ENCODE data around the gene SFN.
A peak's percentile ranks its signal among the peaks of the same experiment; 100 is the strongest.
"Not testable (repeated sequence)": the region's sequence is repeated elsewhere in the genome, so short reads cannot be mapped to it uniquely, and the experiment has no call there.

The SFN gene

DNA sequence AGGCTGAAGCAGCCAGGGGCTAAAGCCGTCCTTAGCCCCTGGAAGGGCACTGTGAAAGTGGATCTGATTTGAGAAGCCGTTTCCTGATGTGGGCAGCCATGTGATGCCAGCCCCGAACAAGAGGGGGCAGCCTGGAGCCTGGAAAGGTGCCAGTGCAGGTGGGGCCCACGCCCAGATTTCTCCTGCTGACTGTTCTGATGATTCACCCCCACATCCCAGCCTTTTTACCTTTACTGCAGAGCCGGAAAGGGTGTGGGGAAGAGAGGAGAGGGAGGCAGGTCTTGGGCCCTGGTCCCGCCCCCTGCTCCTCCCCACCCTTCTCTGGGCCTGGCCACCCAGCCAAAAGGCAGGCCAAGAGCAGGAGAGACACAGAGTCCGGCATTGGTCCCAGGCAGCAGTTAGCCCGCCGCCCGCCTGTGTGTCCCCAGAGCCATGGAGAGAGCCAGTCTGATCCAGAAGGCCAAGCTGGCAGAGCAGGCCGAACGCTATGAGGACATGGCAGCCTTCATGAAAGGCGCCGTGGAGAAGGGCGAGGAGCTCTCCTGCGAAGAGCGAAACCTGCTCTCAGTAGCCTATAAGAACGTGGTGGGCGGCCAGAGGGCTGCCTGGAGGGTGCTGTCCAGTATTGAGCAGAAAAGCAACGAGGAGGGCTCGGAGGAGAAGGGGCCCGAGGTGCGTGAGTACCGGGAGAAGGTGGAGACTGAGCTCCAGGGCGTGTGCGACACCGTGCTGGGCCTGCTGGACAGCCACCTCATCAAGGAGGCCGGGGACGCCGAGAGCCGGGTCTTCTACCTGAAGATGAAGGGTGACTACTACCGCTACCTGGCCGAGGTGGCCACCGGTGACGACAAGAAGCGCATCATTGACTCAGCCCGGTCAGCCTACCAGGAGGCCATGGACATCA, at the start of gene SFN:
SFN (plus strand) TSS at position 369 of the 904 bp plus-strand sequence; CDS start at position 433, 64 bp downstream.
- DNase-seq (ENCODE audit: low spot score), result no peak

DNA sequence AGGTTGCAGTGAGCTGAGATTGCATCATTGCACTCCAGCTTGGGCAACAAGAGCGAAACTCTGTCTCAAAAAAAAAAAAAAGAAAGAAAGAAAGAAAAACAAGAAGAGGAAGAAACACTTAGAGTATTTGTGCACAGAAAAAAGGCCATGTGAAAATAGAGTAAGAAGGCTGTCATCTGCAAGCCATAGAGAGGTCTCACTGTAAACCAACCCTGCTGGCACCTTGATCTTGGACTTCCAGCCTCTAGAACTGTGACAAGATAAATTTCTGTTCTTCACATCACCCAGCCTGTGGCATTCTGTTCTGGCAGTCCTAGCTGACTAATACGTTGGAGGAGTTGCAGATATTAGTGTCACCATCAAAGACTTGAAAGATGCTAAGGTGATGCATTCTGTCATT, 48.6 kb upstream of the SFN start:
- no peak for DNase-seq (ENCODE audit: low spot score)

DNA sequence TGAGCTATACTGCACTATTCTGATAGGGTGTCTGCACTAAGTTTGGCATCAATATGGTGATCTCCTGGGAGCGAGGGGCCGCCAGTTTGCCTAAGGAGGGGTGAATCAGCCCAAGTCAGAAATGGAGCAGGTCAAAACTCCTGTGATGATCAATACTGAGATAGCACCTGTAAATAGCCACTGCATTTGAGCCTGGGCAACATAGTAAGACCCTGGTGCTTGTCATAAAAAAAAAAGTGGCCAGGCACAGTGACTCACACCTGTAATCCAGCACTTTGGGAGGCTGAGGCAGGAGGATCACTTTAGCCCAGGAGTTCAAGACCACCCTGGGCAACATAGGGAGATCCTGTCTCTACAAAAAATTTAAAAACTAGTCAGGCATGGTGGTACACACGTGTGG, 48.1 kb upstream of the SFN start:
- no peak for DNase-seq (ENCODE audit: low spot score)

DNA sequence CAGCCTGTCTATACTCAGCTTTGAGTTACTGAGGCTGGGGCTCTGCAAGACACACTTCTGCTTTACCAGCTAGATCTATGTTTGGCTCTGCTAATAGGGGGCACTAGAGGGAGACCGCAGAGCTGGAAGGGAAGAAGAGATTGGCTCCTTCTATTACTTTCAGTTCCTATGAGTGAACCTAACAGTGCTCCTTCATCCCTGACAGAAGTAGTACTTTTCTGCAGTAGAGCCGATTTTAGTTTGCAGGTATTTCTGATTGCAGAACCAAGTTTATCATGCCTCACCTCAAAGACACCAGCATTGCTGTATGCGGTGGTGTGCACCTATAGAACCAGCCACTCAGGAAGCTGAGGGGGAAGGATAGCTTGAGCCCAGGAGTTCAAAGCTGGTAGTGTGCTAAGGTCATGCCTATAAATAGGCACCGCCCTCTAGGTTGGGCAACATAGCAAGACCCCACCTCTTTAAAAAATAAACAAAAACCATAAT, 42.1 kb upstream of the SFN start:
- DNase-seq (ENCODE audit: low spot score), result no peak

DNA sequence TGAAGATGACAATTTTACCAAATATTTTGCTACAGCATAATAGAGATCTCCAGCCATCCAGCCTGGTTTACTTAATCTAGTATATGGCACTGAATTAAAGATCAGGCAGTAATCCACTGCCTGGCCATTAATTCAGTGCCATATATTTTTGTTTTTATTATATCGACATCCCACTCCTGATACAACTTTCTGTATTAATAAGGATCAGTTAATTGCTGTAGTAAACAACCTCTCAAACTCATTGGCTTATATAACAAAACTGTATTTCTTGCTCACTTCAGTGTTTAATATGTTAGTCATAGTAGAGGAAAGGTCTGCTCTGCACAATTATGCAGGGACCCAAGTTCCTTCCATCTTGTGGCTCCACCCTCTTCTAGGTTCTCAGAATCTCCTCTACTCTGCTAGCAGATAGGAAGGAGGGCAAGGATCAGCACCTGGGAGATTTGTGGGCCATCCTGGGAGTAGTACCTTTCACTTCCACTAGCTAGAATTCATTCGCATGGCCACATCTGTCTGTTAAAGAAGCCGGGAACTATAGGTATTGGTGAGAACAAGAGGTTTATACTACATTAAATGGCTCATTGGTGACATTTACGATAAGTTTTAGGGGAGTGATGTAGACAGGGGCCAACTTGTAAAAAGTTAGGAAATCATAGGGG, 40.1 kb upstream of the SFN start:
- no peak for DNase-seq (ENCODE audit: low spot score)

DNA sequence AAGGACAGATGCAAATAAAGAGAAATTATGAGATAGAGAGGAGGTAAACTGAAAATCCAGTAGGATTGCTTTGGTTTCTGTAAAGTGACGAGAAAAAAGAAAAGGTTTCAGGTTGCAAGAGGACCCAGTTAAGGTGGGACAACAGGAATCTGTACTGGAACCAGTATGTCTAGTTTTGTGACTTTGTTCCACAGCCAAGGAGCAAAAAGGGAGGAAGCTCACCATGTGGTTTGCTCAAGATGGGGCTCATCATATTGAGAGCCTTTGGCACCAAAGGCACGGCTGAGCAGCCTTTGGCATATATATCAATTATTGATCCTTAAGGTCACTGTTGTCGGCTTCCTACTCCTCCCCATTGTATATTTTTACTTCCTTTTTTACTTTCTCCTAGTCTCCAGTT, 38.2 kb upstream of the SFN start:
- DNase-seq (ENCODE audit: low spot score), result no peak

DNA sequence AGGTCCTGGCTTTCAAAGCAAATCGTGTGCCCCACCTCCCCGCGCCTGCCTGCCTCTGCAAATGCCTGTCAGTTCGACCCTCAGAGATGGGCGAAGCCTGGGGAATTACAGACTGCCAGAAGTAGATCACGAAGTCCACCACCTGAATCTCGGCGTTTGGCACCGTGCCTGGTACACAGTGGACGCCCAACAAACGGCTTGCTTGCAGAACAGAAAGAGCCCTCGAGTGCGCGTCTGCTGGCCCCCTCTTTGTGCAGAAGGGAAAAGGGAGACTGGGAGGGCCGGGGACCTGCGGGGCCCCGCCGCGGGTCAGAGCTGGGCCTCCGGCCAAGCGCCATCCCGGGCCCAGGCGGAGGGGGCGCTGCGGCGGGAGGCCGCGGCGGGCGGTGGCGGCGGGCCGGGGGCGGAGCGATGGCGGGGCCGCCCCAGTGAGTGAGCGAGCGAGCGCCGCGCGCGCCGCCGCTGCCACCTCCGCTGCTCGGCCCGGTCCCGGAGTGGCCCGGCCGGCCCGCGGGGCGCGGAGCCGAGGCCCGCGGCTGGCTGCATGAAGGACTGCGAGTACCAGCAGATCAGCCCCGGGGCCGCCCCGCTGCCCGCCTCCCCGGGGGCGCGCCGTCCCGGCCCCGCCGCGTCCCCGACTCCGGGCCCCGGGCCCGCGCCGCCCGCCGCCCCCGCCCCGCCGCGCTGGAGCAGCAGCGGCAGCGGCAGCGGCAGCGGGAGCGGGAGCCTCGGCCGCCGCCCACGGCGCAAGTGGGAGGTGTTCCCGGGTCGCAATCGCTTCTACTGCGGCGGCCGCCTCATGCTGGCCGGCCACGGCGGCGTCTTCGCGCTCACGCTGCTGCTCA, 36.5 kb upstream of the SFN start, which contains the start of gene ZDHHC18:
ZDHHC18 (plus strand) TSS at position 428 of the 845 bp plus-strand sequence; CDS start at position 545, 117 bp downstream.
- DNase-seq (ENCODE audit: low spot score), result peak; percentile 37

DNA sequence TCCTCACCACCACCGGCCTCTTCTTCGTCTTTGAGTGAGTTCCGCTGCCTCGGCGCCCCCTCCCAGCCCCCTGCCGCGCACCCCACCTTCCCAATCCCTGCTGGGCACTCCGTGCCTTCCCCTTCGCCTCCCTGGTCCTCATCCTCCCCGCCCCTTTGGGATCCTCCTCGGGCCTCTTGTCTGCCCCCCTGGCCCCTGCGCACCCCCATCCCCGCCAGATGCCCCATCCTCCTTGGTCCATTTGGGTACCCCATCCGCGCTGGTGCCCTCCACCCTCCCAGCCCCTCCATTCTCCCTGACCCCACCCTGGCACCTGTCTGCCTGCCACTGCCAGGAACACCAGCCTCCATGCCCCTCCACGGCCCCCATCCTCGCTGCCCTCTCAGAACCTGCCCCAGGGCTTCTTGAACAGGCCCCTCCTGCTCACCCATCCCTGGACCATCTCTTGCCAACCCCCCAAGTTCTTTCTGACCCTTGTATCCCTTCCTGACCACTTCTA, 35.8 kb upstream of the SFN start:
- no peak for DNase-seq (ENCODE audit: low spot score)

DNA sequence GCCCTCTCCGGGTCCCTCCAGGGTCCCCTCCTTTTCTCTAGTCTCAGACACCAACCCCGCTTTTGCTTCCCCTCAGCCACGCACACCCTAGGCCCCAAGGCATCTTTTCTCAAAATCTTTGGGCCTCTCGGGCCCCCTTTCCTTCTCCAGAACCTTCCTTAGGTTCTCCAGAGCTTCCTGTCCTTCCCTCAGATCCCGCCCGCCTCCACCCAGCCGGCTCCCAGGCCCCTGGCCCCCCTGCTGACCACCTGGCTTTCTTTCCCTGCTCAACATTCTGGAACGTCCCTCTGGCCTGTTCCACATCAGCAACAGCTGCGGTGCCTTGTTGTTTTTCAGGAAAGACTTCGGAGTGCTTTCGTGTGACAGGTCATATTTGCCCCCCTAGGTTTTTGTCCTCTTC, 35.3 kb upstream of the SFN start:
- no peak for DNase-seq (ENCODE audit: low spot score)

DNA sequence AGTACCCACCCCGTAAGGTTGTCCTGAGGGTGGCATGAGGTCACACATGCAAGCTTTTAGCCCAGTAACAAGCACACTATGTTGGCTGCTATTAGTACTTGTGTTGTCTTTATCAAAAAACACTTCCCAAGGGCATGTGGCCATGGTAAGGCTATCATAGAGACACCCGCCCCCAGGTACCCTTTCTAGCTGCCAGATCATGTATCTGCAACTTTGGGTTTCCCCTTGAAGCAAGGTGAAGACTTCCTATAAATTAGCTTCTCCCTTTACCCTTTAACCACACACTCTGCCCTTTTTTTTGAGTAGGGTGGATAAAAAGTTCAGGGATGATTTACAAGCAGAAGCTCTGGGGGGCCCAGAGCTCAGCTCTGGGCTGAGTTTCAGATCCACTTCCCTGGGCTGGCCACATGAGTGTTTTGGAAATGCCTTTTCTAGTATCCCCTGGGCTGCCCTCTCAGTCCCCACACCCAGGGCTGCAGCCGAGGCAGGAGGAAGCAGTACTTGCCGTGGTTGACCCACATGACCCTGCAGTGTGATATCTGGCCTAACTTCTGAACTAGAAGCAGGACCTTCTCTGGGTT, 34.4 kb upstream of the SFN start:
- no peak for DNase-seq (ENCODE audit: low spot score)

DNA sequence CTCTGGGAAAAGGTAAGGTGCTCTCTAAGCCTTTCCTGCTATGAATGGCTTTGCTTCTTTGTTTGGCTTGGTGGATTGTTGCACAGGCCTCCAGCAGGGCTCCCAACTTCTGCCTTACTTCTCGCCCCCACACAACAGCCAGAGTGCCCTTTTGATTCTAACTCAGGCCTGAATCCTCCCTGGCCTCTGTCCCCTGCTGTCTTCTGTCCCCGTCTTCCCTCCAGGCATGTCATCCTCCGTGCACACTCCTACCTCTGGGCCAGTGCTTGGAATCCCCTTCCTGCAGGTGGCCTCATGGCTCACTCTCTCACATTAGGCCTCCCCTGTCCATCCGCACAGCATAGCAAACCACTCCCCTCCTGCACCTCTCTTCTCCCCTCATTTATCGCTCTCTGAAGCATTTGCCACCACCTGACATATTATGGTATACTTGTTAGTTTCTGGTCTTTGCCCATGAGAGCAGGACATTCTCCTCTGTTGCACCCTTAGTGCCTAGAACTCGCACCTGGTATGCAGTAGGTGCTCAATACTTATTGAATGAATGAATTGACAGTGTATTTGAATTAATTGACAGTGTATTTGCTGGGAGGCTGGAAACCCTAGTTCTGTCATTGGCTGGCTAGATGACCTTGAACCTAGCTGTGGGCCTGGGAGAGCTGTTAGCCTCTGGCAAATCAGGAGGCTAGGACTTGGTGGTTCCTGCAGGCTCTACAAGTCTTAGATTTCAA, 33.6 kb upstream of the SFN start:
- no peak for DNase-seq (ENCODE audit: low spot score)

DNA sequence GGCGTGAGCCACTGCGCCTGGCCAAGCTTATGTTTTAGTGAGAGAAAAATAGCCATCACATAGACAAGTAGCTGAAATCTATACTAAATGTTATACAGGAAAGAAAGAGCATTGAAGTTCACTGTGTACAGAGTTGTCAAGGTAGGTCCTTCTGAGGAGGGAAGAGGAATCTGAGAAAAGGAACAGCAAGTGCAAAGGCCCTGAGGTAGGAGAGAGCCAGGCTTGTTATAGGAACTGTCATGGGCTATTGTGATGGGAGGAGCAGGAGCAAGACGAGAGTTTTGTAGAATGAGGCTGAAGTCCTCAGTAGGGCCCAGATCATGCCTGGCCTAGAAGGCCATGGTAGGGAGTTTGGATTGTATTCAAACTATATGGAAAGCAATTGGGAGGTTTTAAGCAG, 31.9 kb upstream of the SFN start:
- no peak for DNase-seq (ENCODE audit: low spot score)

DNA sequence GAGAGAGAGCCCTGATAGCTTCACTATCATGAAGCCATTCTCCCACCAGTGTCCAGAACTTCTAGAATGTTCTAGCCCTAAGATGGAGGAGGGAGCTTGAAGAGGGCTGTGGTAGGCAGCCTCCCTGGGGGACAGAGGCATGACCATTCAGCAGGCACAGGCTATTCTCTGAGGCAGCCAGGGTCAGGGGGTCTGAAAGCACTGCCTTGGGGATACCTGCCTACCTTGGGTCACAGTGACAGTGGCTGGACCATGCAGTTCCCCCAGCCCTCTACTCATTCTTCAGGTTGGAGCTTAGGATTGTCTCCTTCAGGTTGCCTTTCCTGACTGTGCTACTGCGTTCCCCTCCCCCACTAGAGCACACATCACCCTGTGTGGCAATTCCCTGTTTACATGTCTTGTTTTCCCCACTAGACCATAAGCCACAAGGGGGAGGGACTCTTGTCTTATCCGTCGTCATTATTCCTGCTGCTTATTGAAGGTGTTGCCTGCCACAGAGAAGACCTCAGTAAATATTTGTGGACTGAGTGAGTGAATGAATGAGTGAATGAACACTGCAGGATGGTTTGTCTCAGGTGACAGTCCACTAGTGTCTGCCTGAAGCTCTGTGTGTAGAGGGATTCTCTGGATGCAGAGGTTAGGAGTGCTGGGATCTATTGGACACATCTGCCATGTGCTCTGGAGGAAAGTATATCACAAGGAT, 31.3 kb upstream of the SFN start:
- no peak for DNase-seq (ENCODE audit: low spot score)

DNA sequence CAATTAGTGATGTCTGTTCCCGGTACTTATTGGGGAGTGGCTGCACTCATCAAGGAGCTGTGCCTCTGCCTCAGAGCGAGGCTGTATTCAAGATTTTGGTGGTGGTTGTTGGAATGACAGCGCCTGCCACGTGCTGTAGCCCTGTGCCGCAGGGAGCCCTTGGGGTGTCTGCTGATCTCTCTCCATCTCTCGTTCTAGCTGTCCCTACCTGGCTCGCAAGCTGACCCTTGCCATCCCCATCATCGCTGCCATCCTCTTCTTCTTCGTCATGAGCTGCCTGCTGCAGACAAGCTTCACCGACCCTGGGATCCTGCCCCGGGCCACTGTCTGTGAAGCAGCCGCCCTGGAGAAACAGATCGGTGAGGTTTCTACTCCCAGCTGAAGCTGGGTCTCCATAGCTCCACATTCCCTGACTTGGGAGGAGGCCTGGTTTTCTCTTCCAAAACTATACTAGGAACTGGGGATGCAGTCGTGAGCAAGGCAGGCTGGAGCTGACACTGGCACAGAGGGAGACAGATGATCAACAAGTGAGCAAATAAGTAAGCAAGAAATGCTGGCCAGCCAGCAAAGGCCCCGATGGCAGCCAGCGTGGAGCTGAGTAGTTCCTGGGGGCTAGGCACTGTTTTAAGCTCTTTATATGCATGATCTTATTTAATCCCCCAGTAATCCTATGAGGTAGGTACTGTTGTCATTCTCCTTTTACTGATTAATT, 30.5 kb upstream of the SFN start:
- DNase-seq (ENCODE audit: low spot score), result no peak

DNA sequence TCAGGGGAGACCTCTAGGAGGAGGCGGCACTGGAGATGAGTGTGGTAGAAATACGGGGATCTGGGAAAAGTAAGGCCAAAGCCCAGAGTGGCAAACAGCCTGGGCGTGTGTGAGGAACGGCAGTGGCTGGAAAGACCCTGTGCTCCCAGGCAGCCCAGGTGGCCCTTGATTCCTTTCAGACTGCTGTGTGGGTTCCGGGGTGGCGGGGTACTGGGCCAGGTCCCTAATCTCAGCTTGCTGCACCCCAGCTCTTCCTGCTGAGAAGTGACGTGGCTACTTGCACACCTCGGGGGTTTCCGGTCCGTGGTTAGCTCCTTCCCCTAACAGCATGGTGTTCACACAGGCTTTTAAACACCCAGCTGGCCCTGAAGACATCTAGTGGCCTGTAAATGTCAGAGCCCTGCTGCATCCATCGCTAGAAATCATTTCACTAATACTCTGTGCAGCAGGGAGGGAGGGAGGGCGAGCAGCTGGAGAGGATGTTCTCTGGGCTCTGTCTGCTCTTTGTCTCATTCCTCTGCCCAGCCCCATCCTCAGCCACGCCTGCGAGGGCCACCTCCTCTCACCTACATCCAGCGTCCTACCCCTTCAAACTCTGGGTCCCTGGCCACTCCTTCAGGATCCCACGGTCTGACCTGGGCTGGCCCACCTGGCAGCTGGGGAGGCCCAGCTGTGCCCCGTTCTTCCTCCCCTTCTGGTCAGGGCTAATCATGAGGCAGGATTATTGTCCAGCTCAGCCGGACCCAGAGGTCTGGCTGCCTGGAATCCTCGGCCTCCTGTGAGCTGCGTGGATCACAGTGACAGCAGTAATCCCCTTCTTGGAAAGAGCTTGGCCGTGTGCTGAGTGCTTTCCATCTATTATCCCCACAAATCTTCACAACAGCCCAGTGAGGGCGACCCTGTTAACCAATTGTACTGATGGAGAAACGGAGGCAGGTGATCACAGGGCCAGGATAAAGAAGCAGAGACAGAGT, 29.2 kb upstream of the SFN start:
- DNase-seq (ENCODE audit: low spot score), result no peak

DNA sequence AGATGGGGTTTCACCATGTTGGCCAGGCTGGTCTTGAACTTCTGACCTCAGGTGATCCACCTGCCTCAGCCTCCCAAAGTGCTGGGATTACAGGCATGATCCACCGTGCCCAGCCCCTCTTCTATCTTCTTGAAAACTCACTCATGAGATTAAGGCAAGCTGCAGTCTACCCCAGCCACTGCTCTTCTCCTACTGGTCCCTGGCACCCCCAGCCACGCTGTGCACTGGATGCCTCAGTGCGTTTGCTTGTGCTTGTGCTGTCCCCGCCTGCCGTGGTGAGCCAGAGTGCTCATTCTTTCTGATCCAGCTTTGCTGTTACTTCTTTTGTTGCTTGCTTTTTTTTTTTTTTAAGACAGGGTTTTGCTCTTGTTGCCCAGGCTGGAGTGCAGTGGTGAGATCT, 25.3 kb upstream of the SFN start:
- not testable (repeated sequence) for DNase-seq (ENCODE audit: low spot score)

DNA sequence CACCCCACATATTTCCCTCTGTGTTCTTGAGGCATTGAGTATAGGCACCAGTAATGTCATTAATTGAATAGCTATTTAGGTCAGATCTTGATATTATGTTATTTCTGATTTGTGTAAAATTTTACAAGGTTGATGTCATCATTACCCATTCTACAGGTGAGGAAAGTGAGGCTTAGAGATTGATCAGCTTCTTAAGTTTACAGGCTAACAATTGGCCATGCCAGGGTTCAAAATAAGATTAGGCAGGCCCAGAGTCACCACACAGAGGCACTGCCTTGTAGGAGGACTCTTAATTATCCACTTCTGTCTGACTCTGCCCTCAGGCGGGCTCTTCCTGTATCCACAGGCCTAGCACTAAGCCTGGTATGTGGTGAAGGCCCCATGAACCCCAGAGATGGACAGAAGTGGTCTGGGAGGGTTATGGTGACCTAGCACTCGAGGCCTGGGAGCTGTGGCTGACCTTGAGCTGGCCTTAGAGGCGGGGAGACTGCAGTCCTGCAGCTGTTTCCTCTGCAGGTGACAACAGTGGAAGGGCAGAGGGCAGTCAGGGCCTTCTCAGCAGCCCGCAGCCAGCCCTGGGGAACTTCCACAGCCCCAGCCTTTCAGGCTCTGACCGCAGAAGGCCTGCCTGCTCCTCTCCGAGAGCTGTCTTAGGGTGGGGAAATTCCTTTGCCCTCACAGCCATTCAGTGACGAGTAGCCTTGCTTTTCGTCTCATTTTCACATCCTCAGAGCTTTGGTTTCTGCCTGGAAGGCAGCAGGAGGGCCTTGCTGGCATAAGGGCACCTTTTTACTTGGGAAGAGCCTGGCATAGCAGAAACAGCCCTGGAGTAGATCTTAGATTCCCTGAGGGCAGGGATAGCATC, 24.2 kb upstream of the SFN start:
- no peak for DNase-seq (ENCODE audit: low spot score)

DNA sequence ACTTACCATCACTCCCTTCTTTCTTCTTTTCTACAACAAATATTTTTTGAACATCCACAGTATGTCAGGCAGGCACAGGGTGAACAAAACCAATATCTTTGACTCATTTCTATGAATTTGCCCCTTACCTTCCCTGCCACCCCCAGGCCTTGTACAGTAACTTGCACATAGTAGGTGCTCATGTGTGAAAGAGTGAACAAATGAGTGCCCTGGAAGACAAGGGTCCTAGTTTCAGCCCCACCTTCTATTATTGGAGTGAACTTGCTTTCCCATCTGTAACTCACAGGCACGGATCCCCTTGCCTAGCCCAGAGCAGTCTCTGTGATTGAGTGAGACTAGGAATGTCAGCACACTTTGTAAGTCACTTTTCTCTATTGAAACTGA, 23.6 kb upstream of the SFN start:
- DNase-seq (ENCODE audit: low spot score), result no peak

All from COLO829 (cell line).